Measurements from ENCODE around the gene LRWD1. TPM values are rescaled to one million over a fixed set of nuclear protein-coding genes. Genes with fewer than 3 reads are reported as not detected.

Gene LRWD1
- total and polyA plus RNA-seq, 4 donors: 8.6 to 16.5 (median 11.4) TPM

- H3K4me3 ChIP-seq (ENCODE audit: low read length in 2 of 2): peak overlapping the region; percentile 54 to 73
- H3K27ac ChIP-seq (ENCODE audit: low read depth in 1 of 2, low read length in 2 of 2): no peak overlapping the region
- no peak for DNase-seq
- no peak for ATAC-seq (ENCODE audit: low FRiP score)
- H3K27me3 ChIP-seq (ENCODE audit: control insufficient read depth in 1 of 2, insufficient read depth in 2 of 2, low read length in 1 of 2): no peaks in the 10 kb centered on the region
- WGBS, 2 donors: 28% methylated on average over 9 of the region's 9 CpGs
- H3K4me1 ChIP-seq (ENCODE audit: control insufficient read depth in 1 of 2, insufficient read depth in 2 of 2, low read length in 2 of 2): no peaks in the 10 kb centered on the region
- intact Hi-C loops (cut with DNase I): no loop called here
- H3K36me3 ChIP-seq (ENCODE audit: control insufficient read depth in 1 of 2, insufficient read depth in 2 of 2, low read length in 1 of 2): no peaks in the 10 kb centered on the region
- no peaks in the 10 kb centered on the region for H3K9me3 ChIP-seq (ENCODE audit: control insufficient read depth, low read length)
These were observed 30.7 kb upstream of the LRWD1 start for GRCh38 chr7:102434039-102434486.

- 92 to 93% methylated on average over 10 of the region's 10 CpGs for WGBS, 2 donors
- ATAC-seq (ENCODE audit: low FRiP score): no peak
These were observed 28.7 kb upstream of the LRWD1 start for GRCh38 chr7:102436118-102436517.

GRCh38 chr7:102439963-102440795 lies 24.6 kb upstream of the LRWD1 start:
- no peak for DNase-seq
- no peak for ATAC-seq (ENCODE audit: low FRiP score)

More at GRCh38 chr7:102436118-102436517, 28.7 kb upstream of the LRWD1 start:
- no peaks in the 10 kb centered on the region for H3K36me3 ChIP-seq (ENCODE audit: control insufficient read depth in 1 of 2, insufficient read depth in 2 of 2, low read length in 1 of 2)
- H3K4me1 ChIP-seq (ENCODE audit: control insufficient read depth in 1 of 2, insufficient read depth in 2 of 2, low read length in 2 of 2): no peaks in the 10 kb centered on the region
- DNase-seq: no peak
- H3K27me3 ChIP-seq (ENCODE audit: control insufficient read depth in 1 of 2, insufficient read depth in 2 of 2, low read length in 1 of 2): no peaks in the 10 kb centered on the region
- no peak overlapping the region for H3K27ac ChIP-seq (ENCODE audit: low read depth in 1 of 2, low read length in 2 of 2)
- no peak overlapping the region for H3K4me3 ChIP-seq (ENCODE audit: low read length in 2 of 2)
- intact Hi-C loops (cut with DNase I): no loop called here
- H3K9me3 ChIP-seq (ENCODE audit: control insufficient read depth, low read length): no peaks in the 10 kb centered on the region

GRCh38 chr7:102444961-102445673 lies 19.7 kb upstream of the LRWD1 start:
- DNase-seq: no peak
- Histone ChIP-seq H3K9me3 (ENCODE audit: control insufficient read depth, low read length) (no peaks in the 10 kb centered on the region), H3K27ac (ENCODE audit: low read depth in 1 of 2, low read length in 2 of 2) (no peak overlapping the region), H3K4me1 (ENCODE audit: control insufficient read depth in 1 of 2, insufficient read depth in 2 of 2, low read length in 2 of 2) (no peaks in the 10 kb centered on the region), H3K27me3 (ENCODE audit: control insufficient read depth in 1 of 2, insufficient read depth in 2 of 2, low read length in 1 of 2) (no peaks in the 10 kb centered on the region), H3K36me3 (ENCODE audit: control insufficient read depth in 1 of 2, insufficient read depth in 2 of 2, low read length in 1 of 2) (no peaks in the 10 kb centered on the region), H3K4me3 (ENCODE audit: low read length in 2 of 2) (no peak overlapping the region)
- 91 to 95% methylated on average over 17 of the region's 17 CpGs for WGBS, 2 donors
- ATAC-seq (ENCODE audit: low FRiP score): no peak
- intact Hi-C loops (cut with DNase I): no loop called here

More at GRCh38 chr7:102439963-102440795, 24.6 kb upstream of the LRWD1 start:
- no peaks in the 10 kb centered on the region for H3K27me3 ChIP-seq (ENCODE audit: control insufficient read depth in 1 of 2, insufficient read depth in 2 of 2, low read length in 1 of 2)
- WGBS, 2 donors: 81 to 85% methylated on average over 17 of the region's 17 CpGs
- H3K27ac ChIP-seq (ENCODE audit: low read depth in 1 of 2, low read length in 2 of 2): no peak overlapping the region
- H3K4me1 ChIP-seq (ENCODE audit: control insufficient read depth in 1 of 2, insufficient read depth in 2 of 2, low read length in 2 of 2): no peaks in the 10 kb centered on the region
- intact Hi-C loops (cut with DNase I): no loop called here
- H3K9me3 ChIP-seq (ENCODE audit: control insufficient read depth, low read length): no peaks in the 10 kb centered on the region
- no peak overlapping the region for H3K4me3 ChIP-seq (ENCODE audit: low read length in 2 of 2)
- H3K36me3 ChIP-seq (ENCODE audit: control insufficient read depth in 1 of 2, insufficient read depth in 2 of 2, low read length in 1 of 2): no peaks in the 10 kb centered on the region

- Histone ChIP-seq H3K27me3 (ENCODE audit: control insufficient read depth in 1 of 2, insufficient read depth in 2 of 2, low read length in 1 of 2) (no peaks in the 10 kb centered on the region), H3K9me3 (ENCODE audit: control insufficient read depth, low read length) (no peaks in the 10 kb centered on the region), H3K4me3 (ENCODE audit: low read length in 2 of 2) (no peak overlapping the region), H3K27ac (ENCODE audit: low read depth in 1 of 2, low read length in 2 of 2) (no peak overlapping the region), H3K36me3 (ENCODE audit: control insufficient read depth in 1 of 2, insufficient read depth in 2 of 2, low read length in 1 of 2) (no peaks in the 10 kb centered on the region), H3K4me1 (ENCODE audit: control insufficient read depth in 1 of 2, insufficient read depth in 2 of 2, low read length in 2 of 2) (no peaks in the 10 kb centered on the region)
- intact Hi-C loops (cut with DNase I): no loop called here
- DNase-seq (no peak), ATAC-seq (ENCODE audit: low FRiP score) (no peak)
- 67 to 79% methylated on average over 2 of the region's 2 CpGs for WGBS, 2 donors
These were observed 19.1 kb upstream of the LRWD1 start for GRCh38 chr7:102445674-102446071.

GRCh38 chr7:102446387-102447156 lies 18.2 kb upstream of the LRWD1 start:
- H3K27me3 ChIP-seq (ENCODE audit: control insufficient read depth in 1 of 2, insufficient read depth in 2 of 2, low read length in 1 of 2): no peaks in the 10 kb centered on the region
- intact Hi-C loops (cut with DNase I): no loop called here
- ATAC-seq (ENCODE audit: low FRiP score): peak; percentile 37
- no peak overlapping the region for H3K27ac ChIP-seq (ENCODE audit: low read depth in 1 of 2, low read length in 2 of 2)
- DNase-seq: no peak
- no peaks in the 10 kb centered on the region for H3K36me3 ChIP-seq (ENCODE audit: control insufficient read depth in 1 of 2, insufficient read depth in 2 of 2, low read length in 1 of 2)
- H3K9me3 ChIP-seq (ENCODE audit: control insufficient read depth, low read length): no peaks in the 10 kb centered on the region
- H3K4me1 ChIP-seq (ENCODE audit: control insufficient read depth in 1 of 2, insufficient read depth in 2 of 2, low read length in 2 of 2): no peaks in the 10 kb centered on the region
- H3K4me3 ChIP-seq (ENCODE audit: low read length in 2 of 2): no peak overlapping the region
- WGBS, 2 donors: 95 to 96% methylated on average over 41 of the region's 41 CpGs

GRCh38 chr7:102447311-102447710 lies 17.5 kb upstream of the LRWD1 start:
- Histone ChIP-seq H3K4me1 (ENCODE audit: control insufficient read depth in 1 of 2, insufficient read depth in 2 of 2, low read length in 2 of 2) (no peaks in the 10 kb centered on the region), H3K27ac (ENCODE audit: low read depth in 1 of 2, low read length in 2 of 2) (no peak overlapping the region), H3K27me3 (ENCODE audit: control insufficient read depth in 1 of 2, insufficient read depth in 2 of 2, low read length in 1 of 2) (no peaks in the 10 kb centered on the region), H3K9me3 (ENCODE audit: control insufficient read depth, low read length) (no peaks in the 10 kb centered on the region), H3K36me3 (ENCODE audit: control insufficient read depth in 1 of 2, insufficient read depth in 2 of 2, low read length in 1 of 2) (no peaks in the 10 kb centered on the region), H3K4me3 (ENCODE audit: low read length in 2 of 2) (no peak overlapping the region)
- WGBS, 2 donors: 89 to 90% methylated on average over 14 of the region's 14 CpGs
- intact Hi-C loops (cut with DNase I): no loop called here
- no peak for ATAC-seq (ENCODE audit: low FRiP score)
- DNase-seq: no peak

- Histone ChIP-seq H3K27me3 (ENCODE audit: control insufficient read depth in 1 of 2, insufficient read depth in 2 of 2, low read length in 1 of 2) (no peaks in the 10 kb centered on the region), H3K4me3 (ENCODE audit: low read length in 2 of 2) (no peak overlapping the region), H3K9me3 (ENCODE audit: control insufficient read depth, low read length) (no peaks in the 10 kb centered on the region), H3K36me3 (ENCODE audit: control insufficient read depth in 1 of 2, insufficient read depth in 2 of 2, low read length in 1 of 2) (no peaks in the 10 kb centered on the region), H3K4me1 (ENCODE audit: control insufficient read depth in 1 of 2, insufficient read depth in 2 of 2, low read length in 2 of 2) (no peaks in the 10 kb centered on the region), H3K27ac (ENCODE audit: low read depth in 1 of 2, low read length in 2 of 2) (no peak overlapping the region)
- DNase-seq (no peak), ATAC-seq (ENCODE audit: low FRiP score) (no peak)
- WGBS, 2 donors: 96 to 97% methylated on average over 15 of the region's 15 CpGs
- intact Hi-C loops (cut with DNase I): no loop called here
These were observed 15.6 kb upstream of the LRWD1 start for GRCh38 chr7:102449136-102449535.

Data from aorta (tissue), 5 donors.